ENCODE results near the gene PCDH1. TPM values are rescaled to one million over a fixed set of nuclear protein-coding genes. Genes with fewer than 3 reads are reported as not detected.
A peak's percentile ranks its signal among the peaks of the same experiment; 100 is the strongest.
"Not testable (repeated sequence)": the region's sequence is repeated elsewhere in the genome, so short reads cannot be mapped to it uniquely, and the experiment has no call there.

The PCDH1 gene
- polyA plus RNA-seq, 3 donors: 18.7 to 26.2 (median 21.0) TPM

- DNase-seq (ENCODE audit: extremely low read depth in 1 of 11, low read depth in 9 of 11, low spot score in 4 of 11): no peak
These were observed 28.8 kb upstream of the PCDH1 start for GRCh38 chr5:141906972-141907371.

- DNase-seq (ENCODE audit: extremely low read depth in 1 of 11, low read depth in 9 of 11, low spot score in 4 of 11): no peak
These were observed 28.3 kb upstream of the PCDH1 start for GRCh38 chr5:141906517-141906916.

- no peak for DNase-seq (ENCODE audit: extremely low read depth in 1 of 11, low read depth in 9 of 11, low spot score in 4 of 11)
These were observed 26.3 kb upstream of the PCDH1 start for GRCh38 chr5:141904551-141904950.

GRCh38 chr5:141903261-141903660 is 25.1 kb upstream of the PCDH1 start:
- DNase-seq (ENCODE audit: extremely low read depth in 1 of 11, low read depth in 9 of 11, low spot score in 4 of 11): no peak

- no peak for DNase-seq (ENCODE audit: extremely low read depth in 1 of 11, low read depth in 9 of 11, low spot score in 4 of 11)
These were observed 24.0 kb upstream of the PCDH1 start for GRCh38 chr5:141902015-141902814.

GRCh38 chr5:141898448-141899049 is 20.3 kb upstream of the PCDH1 start:
- no peak for DNase-seq (ENCODE audit: extremely low read depth in 1 of 11, low read depth in 9 of 11, low spot score in 4 of 11)

- DNase-seq (ENCODE audit: extremely low read depth in 1 of 11, low read depth in 9 of 11, low spot score in 4 of 11): no peak
These were observed 19.2 kb upstream of the PCDH1 start for GRCh38 chr5:141897425-141897824.

GRCh38 chr5:141890429-141890828 is 12.2 kb upstream of the PCDH1 start:
- DNase-seq (ENCODE audit: extremely low read depth in 1 of 11, low read depth in 9 of 11, low spot score in 4 of 11): not testable (repeated sequence)

- no peak for DNase-seq (ENCODE audit: extremely low read depth in 1 of 11, low read depth in 9 of 11, low spot score in 4 of 11)
These were observed 11.2 kb upstream of the PCDH1 start for GRCh38 chr5:141889282-141889871.

GRCh38 chr5:141883892-141884318 is 5.7 kb upstream of the PCDH1 start:
- DNase-seq (ENCODE audit: extremely low read depth in 1 of 11, low read depth in 9 of 11, low spot score in 4 of 11): no peak

GRCh38 chr5:141883184-141883891 is 5.1 kb upstream of the PCDH1 start:
- peak in 4 of 11 donors; percentile 52 to 67 (median 58) for DNase-seq (ENCODE audit: extremely low read depth in 1 of 11, low read depth in 9 of 11, low spot score in 4 of 11)

GRCh38 chr5:141882594-141883183 is 4.5 kb upstream of the PCDH1 start:
- no peak for DNase-seq (ENCODE audit: extremely low read depth in 1 of 11, low read depth in 9 of 11, low spot score in 4 of 11)

GRCh38 chr5:141881886-141882285 is 3.7 kb upstream of the PCDH1 start:
- DNase-seq (ENCODE audit: extremely low read depth in 1 of 11, low read depth in 9 of 11, low spot score in 4 of 11): no peak

GRCh38 chr5:141880961-141881801 is 3.0 kb upstream of the PCDH1 start:
- no peak for DNase-seq (ENCODE audit: extremely low read depth in 1 of 11, low read depth in 9 of 11, low spot score in 4 of 11)

GRCh38 chr5:141879941-141880738 is 1.9 kb upstream of the PCDH1 start:
- DNase-seq (ENCODE audit: extremely low read depth in 1 of 11, low read depth in 9 of 11, low spot score in 4 of 11): no peak

- DNase-seq (ENCODE audit: extremely low read depth in 1 of 11, low read depth in 9 of 11, low spot score in 4 of 11): no peak
These were observed 1.2 kb upstream of the PCDH1 start for GRCh38 chr5:141879426-141879759.

GRCh38 chr5:141878711-141879425 is 658 bp upstream of the PCDH1 start:
- DNase-seq (ENCODE audit: extremely low read depth in 1 of 11, low read depth in 9 of 11, low spot score in 4 of 11): peak; percentile 79 to 97 (median 90)
